NK-92 treated with Interleukin-12 subunit alpha and Interleukin-12 subunit beta, amount 100 ng/mL, for 24 hours (cell line): ENCODE results near the gene ADGRD1.

Experiments used
- DNase-seq: peaks from one replicate; lab custom pipeline; 2025; lab: John Stamatoyannopoulos, UW

ADGRD1 gene

GRCh38 chr12:131090274-131091210 is 136.8 kb downstream of the ADGRD1 start:
- DNase-seq = no peak

GRCh38 chr12:131091413-131091975 is 137.8 kb downstream of the ADGRD1 start:
- DNase-seq = no peak

- no peak for DNase-seq
These were observed 138.4 kb downstream of the ADGRD1 start for GRCh38 chr12:131091976-131092691.

GRCh38 chr12:131092901-131093603 is 139.3 kb downstream of the ADGRD1 start:
- DNase-seq = no peak

- no peak for DNase-seq
These were observed 139.9 kb downstream of the ADGRD1 start for GRCh38 chr12:131093604-131093955.

- DNase-seq = no peak
These were observed 140.5 kb downstream of the ADGRD1 start for GRCh38 chr12:131093971-131094830.

GRCh38 chr12:131094831-131095805 is 141.4 kb downstream of the ADGRD1 start:
- no peak for DNase-seq

GRCh38 chr12:131095826-131096680 is 142.3 kb downstream of the ADGRD1 start:
- DNase-seq = no peak

- no peak for DNase-seq
These were observed 143.0 kb downstream of the ADGRD1 start for GRCh38 chr12:131096681-131097181.

GRCh38 chr12:131097202-131098177 is 143.8 kb downstream of the ADGRD1 start:
- DNase-seq = no peak

GRCh38 chr12:131098178-131098981 is 144.7 kb downstream of the ADGRD1 start:
- DNase-seq = no peak

- no peak for DNase-seq
These were observed 146.4 kb downstream of the ADGRD1 start for GRCh38 chr12:131100031-131100674.

- no peak for DNase-seq
These were observed 147.3 kb downstream of the ADGRD1 start for GRCh38 chr12:131101006-131101405.

GRCh38 chr12:131101703-131102492 is 148.2 kb downstream of the ADGRD1 start:
- no peak for DNase-seq

- no peak for DNase-seq
These were observed 148.8 kb downstream of the ADGRD1 start for GRCh38 chr12:131102493-131102931.
